B cell (primary cell): ENCODE measurements around the gene PTAR1. TPM values are rescaled to one million over a fixed set of nuclear protein-coding genes. Genes with fewer than 3 reads are reported as not detected.

Experiments used
- ATAC-seq: fragments of 200-7000 bp; cut with Tn5 transposase; one replicate; pipeline ENCODE4 v1.10.0; 2021; ENCODE audit warnings: low read depth, mild to moderate bottlenecking, moderate number of reproducible peaks, moderate library complexity
- CTCF ChIA-PET: fragments of 350-600 bp; sonication (Branson Sonifier 250); formaldehyde crosslinking; loops from one replicate; lab custom pipeline; 2021; ENCODE audit warnings: antibody characterized with exemption, inconsistent platforms; lab: Charles Lee
- POLR2A ChIA-PET: fragments of 350-600 bp; sonication (Branson Sonifier 250); formaldehyde crosslinking; loops from one replicate; lab custom pipeline; 2021; ENCODE audit warnings: antibody characterized with exemption; lab: Charles Lee
- DNase-seq: peaks from one replicate; pipeline ENCODE4 v3.0.0; 2013
- H2AFZ ChIP-seq: 2 replicates; pipeline ENCODE4 v1.6.1; 2012; ENCODE audit warnings: mild to moderate bottlenecking, low read depth, low read length; ENCODE audit not compliant: insufficient read depth, poor library complexity, severe bottlenecking
- H3K27ac ChIP-seq, 2 donors: 1 replicate in 1 of 2; 2 replicates in 1 of 2; pipeline ENCODE4 v1.5.1; 2012 to 2013; ENCODE audit warnings: low read length in 2 of 2, mild to moderate bottlenecking in 2 of 2, moderate library complexity in 1 of 2
- H3K27me3 ChIP-seq, 4 experiments: fragments of 200-600 bp in 1 of 4; sonication (generic) in 1 of 4; replicated peaks in 1 of 4; 1 replicate in 2 of 4; 2 replicates in 2 of 4; pipeline versions ENCODE4 v1.6.1 to v1.7.0; 2013 to 2016; ENCODE audit warnings: low read length in 3 of 4, mild to moderate bottlenecking in 2 of 4, mixed read lengths in 1 of 4, moderate library complexity in 1 of 4; ENCODE audit not compliant: insufficient read depth in 4 of 4, control insufficient read depth in 3 of 4; ENCODE audit errors: control extremely low read depth in 1 of 4
- H3K36me3 ChIP-seq, 2 experiments: replicated peaks in 1 of 2; 1 replicate in 1 of 2; 2 replicates in 1 of 2; pipeline versions ENCODE4 v1.6.1 to v1.7.1; 2013; ENCODE audit warnings: low read length in 1 of 2; ENCODE audit not compliant: insufficient read depth in 2 of 2, control insufficient read depth in 1 of 2; ENCODE audit errors: control extremely low read depth in 1 of 2, extremely low read depth in 1 of 2
- H3K4me1 ChIP-seq, 2 donors: fragments of 200-600 bp in 1 of 2; sonication (generic) in 1 of 2; 1 replicate in 1 of 2; 2 replicates in 1 of 2; pipeline versions ENCODE4 v1.5.1 to v1.6.1; 2013 to 2017; ENCODE audit warnings: low read length in 2 of 2; ENCODE audit not compliant: control insufficient read depth in 2 of 2, insufficient read depth in 2 of 2
- H3K4me2 ChIP-seq: replicated peaks from 2 replicates; pipeline ENCODE3; 2012; ENCODE audit warnings: mild to moderate bottlenecking, low read depth, low read length; ENCODE audit not compliant: poor library complexity, severe bottlenecking
- H3K4me3 ChIP-seq, 5 experiments: fragments of 200-600 bp in 1 of 5; sonication (generic) in 1 of 5; 1 replicate in 3 of 5; 2 replicates in 2 of 5; pipeline versions ENCODE4 v1.5.1 to v1.7.0; 2011 to 2016; ENCODE audit warnings: low read length in 4 of 5, mild to moderate bottlenecking in 4 of 5, low read depth in 2 of 5, control low read depth in 1 of 5, moderate library complexity in 1 of 5; ENCODE audit not compliant: insufficient read depth in 1 of 5; ENCODE audit errors: control extremely low read depth in 1 of 5, extremely low read depth in 1 of 5
- H3K79me2 ChIP-seq: fragments of 200-600 bp; sonication (generic); one replicate; pipeline ENCODE4 v1.6.0; 2016; ENCODE audit warnings: low read length; ENCODE audit not compliant: control insufficient read depth, insufficient read depth
- H3K9ac ChIP-seq: fragments of 200-600 bp; sonication (generic); 2 replicates; pipeline ENCODE4 v1.6.1; 2017; ENCODE audit warnings: mild to moderate bottlenecking, low read length, moderate library complexity
- H3K9me3 ChIP-seq, 3 donors: one replicate each; pipeline versions ENCODE4 v1.6.1 to v1.7.1; 2013; ENCODE audit warnings: low read length in 2 of 3; ENCODE audit not compliant: control insufficient read depth in 2 of 3, insufficient read depth in 1 of 3; ENCODE audit errors: control extremely low read depth in 1 of 3
- H4K20me1 ChIP-seq: 2 replicates; pipeline ENCODE4 v1.6.0; 2012; ENCODE audit warnings: mild to moderate bottlenecking, low read length; ENCODE audit not compliant: insufficient read depth, control insufficient read depth, poor library complexity, severe bottlenecking
- H3K27ac Mint-ChIP-seq: one replicate; pipeline ENCODE4 v1.8.0; 2021; ENCODE audit warnings: mixed read lengths
- H3K27me3 Mint-ChIP-seq: one replicate; pipeline ENCODE4 v1.8.0; 2021; ENCODE audit warnings: mixed read lengths
- H3K4me1 Mint-ChIP-seq: one replicate; pipeline ENCODE4 v1.8.0; 2021; ENCODE audit warnings: mixed read lengths
- H3K4me3 Mint-ChIP-seq: one replicate; pipeline ENCODE4 v1.8.0; 2021; ENCODE audit warnings: mixed read lengths
- H3K9me3 Mint-ChIP-seq: one replicate; pipeline ENCODE4 v1.8.0; 2022; ENCODE audit warnings: mixed read lengths; ENCODE audit not compliant: insufficient read depth
- EZH2 ChIP-seq: IDR thresholded peaks from 2 replicates; pipeline ENCODE4 v1.6.1; 2012; ENCODE audit warnings: borderline replicate concordance, low read depth, mild to moderate bottlenecking, moderate library complexity, low read length; ENCODE audit not compliant: insufficient read depth, poor library complexity, severe bottlenecking
- WGBS: methylation state at CpG from one replicate; pipeline ENCODE4 v1.1.5; 2013; ENCODE audit warnings: missing lambda C conversion rate; ENCODE audit not compliant: insufficient coverage; 5-methylcytosine and 5-hydroxymethylcytosine counted together
- intact Hi-C: fragments of 100-400 bp; cut with micrococcal nuclease; formaldehyde crosslinking; loops from one replicate; pipeline ENCODE4 v1.10.0; 2022
- polyA plus RNA-seq: library from polyadenylated mRNA; depleted of rRNA; stranded (reverse); fragments of >200 nt; gene quantifications from 2 replicates; pipeline ENCODE4 v1.2.3, GENCODE V29; 2012
- total RNA-seq, 2 donors: library from RNA; stranded (reverse); fragments of 120-200 nt in 1 of 2; gene quantifications; 1 replicate in 1 of 2; 2 replicates in 1 of 2; pipeline versions ENCODE4 v1.2.3 to v1.2.4, GENCODE V29; 2013 to 2022
- TF ChIP-seq, protein P1 (sequence below): fragments of 200-600 bp; IDR thresholded peaks from one replicate; pipeline ENCODE4 v1.8.0; 2022; ENCODE audit warnings: antibody characterized with exemption, mild to moderate bottlenecking

Gene PTAR1
- total and polyA plus RNA-seq, 2 donors (not counting 1 experiment from before 2014, with no cell fraction given), result 20.5 to 72.1 TPM

DNA sequence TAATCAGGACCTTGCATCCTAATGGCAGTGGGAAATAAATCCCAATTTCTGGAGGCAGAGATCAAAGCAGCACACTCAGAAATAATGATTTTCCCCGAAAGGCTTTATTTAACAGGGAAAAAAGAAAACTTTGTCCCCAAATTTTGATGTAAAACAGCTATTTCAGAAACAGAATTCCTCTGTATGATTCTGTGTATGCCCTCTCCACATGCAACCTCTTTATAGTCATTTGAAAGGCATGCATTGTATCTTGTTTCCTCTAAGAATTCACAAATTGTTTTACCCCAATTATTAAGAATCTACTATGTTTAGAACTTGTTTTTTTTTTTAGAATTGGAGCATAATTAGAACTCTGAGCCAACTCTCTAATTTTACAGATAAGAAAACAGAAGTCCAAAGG lies 2.7 kb upstream of the PTAR1 start:
- intact Hi-C loops, result no loop called here
- WGBS, result 80% methylated on average over 1 of the region's 1 CpG
- no peak overlapping the region for H3K4me3 Mint-ChIP-seq

DNA sequence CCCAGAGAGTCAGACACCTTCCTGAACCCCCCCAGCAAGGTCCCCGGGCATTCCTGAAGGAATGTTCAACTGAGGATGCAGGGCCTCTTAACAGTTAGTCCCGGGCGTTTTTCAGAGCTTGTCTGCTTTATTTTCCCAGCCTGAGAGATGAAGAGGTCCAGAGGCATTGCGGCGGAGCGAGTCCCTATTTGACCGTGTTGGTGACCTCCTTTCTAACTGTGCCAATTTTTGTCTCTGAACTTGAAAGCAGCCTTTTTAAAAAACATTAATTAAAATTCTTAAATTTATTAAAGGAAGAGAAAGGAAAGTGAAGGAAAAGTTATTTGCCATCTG lies 433 bp upstream of the PTAR1 start:
- ChIA-PET CTCF (no interaction called here), POLR2A (no interaction called here)
- TF ChIP-seq EZH2, result no peak
- TF ChIP-seq, protein P1, sequence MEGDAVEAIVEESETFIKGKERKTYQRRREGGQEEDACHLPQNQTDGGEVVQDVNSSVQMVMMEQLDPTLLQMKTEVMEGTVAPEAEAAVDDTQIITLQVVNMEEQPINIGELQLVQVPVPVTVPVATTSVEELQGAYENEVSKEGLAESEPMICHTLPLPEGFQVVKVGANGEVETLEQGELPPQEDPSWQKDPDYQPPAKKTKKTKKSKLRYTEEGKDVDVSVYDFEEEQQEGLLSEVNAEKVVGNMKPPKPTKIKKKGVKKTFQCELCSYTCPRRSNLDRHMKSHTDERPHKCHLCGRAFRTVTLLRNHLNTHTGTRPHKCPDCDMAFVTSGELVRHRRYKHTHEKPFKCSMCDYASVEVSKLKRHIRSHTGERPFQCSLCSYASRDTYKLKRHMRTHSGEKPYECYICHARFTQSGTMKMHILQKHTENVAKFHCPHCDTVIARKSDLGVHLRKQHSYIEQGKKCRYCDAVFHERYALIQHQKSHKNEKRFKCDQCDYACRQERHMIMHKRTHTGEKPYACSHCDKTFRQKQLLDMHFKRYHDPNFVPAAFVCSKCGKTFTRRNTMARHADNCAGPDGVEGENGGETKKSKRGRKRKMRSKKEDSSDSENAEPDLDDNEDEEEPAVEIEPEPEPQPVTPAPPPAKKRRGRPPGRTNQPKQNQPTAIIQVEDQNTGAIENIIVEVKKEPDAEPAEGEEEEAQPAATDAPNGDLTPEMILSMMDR, result no peak
- Histone ChIP-seq H3K27me3 (no peaks in the 10 kb centered on the region), H3K4me2 (peak overlapping the region; percentile 80), H3K9ac (peak overlapping the region; percentile 92), H3K4me1 (peaks cover 12 to 13% of the 10 kb centered on the region in 2 donors), H3K9me3 (peaks cover 0 to 9% (median 0%) of the 10 kb centered on the region in 3 donors), H3K36me3 (peaks cover 0 to 2% of the 10 kb centered on the region in 2 experiments), H2AFZ (peak overlapping the region; percentile 97), H3K79me2 (peaks cover 39% of the 10 kb centered on the region), H4K20me1 (peaks cover 21% of the 10 kb centered on the region), H3K27ac (peak overlapping the region; percentile 75 to 94), H3K4me3 (peak overlapping the region; percentile 70 to 90 (median 88))
- ATAC-seq (no peak), DNase-seq (no peak)
- 3% methylated on average over 3 of the region's 7 CpGs for WGBS
- intact Hi-C loops, result loop anchor here (1.0 kb wide), 1 partner anchor 498 kb away; the partner anchor contains the start of gene SMC5
- Mint-ChIP-seq H3K27me3 (no peaks in the 10 kb centered on the region), H3K4me3 (peak overlapping the region; percentile 97), H3K4me1 (peaks cover 23% of the 10 kb centered on the region), H3K9me3 (no peaks in the 10 kb centered on the region), H3K27ac (peak overlapping the region; percentile 84)

More for the DNA sequence above, 2.7 kb upstream of the PTAR1 start:
- H3K9me3 ChIP-seq, result peaks cover 0 to 9% (median 0%) of the 10 kb centered on the region in 3 donors
- ChIA-PET POLR2A (no interaction called here), CTCF (no interaction called here)
- H3K27me3 ChIP-seq, result no peaks in the 10 kb centered on the region
- TF ChIP-seq, protein P1, result no peak
- TF ChIP-seq EZH2, result no peak
- no peak overlapping the region for H3K27ac Mint-ChIP-seq
- no peak overlapping the region for H3K4me2 ChIP-seq
- H3K4me1 Mint-ChIP-seq, result peaks cover 15% of the 10 kb centered on the region
- H3K79me2 ChIP-seq, result peaks cover 17% of the 10 kb centered on the region
- H3K36me3 ChIP-seq, result no peaks in the 10 kb centered on the region
- H3K27me3 Mint-ChIP-seq, result no peaks in the 10 kb centered on the region
- no peak for DNase-seq
- H3K27ac ChIP-seq, result no peak overlapping the region
- no peak overlapping the region for H2AFZ ChIP-seq
- no peaks in the 10 kb centered on the region for H4K20me1 ChIP-seq
- no peak overlapping the region for H3K4me3 ChIP-seq
- H3K4me1 ChIP-seq, result peaks cover 9 to 13% of the 10 kb centered on the region in 2 donors
- no peak overlapping the region for H3K9ac ChIP-seq
- no peaks in the 10 kb centered on the region for H3K9me3 Mint-ChIP-seq
- no peak for ATAC-seq
